CD14-positive monocyte (primary cell): ENCODE data around the gene GALNT14. TPM values are rescaled to one million over a fixed set of nuclear protein-coding genes. Genes with fewer than 3 reads are reported as not detected.

Experiments used
- DNase-seq, 3 donors: peaks; one replicate each; pipeline ENCODE4 v3.0.0-alpha.2; 2011 to 2022
- H2AFZ ChIP-seq: 2 replicates; pipeline ENCODE4 v1.6.0; 2012; ENCODE audit warnings: mild to moderate bottlenecking, low read depth, low read length, inconsistent platforms; ENCODE audit not compliant: insufficient read depth, poor library complexity, severe bottlenecking
- H3K27ac ChIP-seq, 2 donors: 1 replicate in 1 of 2; 2 replicates in 1 of 2; pipeline ENCODE4 v1.5.1; 2012 to 2013; ENCODE audit warnings: low read length in 2 of 2, control low read depth in 1 of 2, inconsistent platforms in 1 of 2, low read depth in 1 of 2, mild to moderate bottlenecking in 1 of 2
- H3K27me3 ChIP-seq, 2 donors: one replicate each; pipeline versions ENCODE4 v1.6.0 to v1.6.1; 2011 to 2013; ENCODE audit warnings: low read length in 2 of 2; ENCODE audit not compliant: control insufficient read depth in 2 of 2, insufficient read depth in 2 of 2
- H3K36me3 ChIP-seq, 2 donors: replicated peaks in 1 of 2; 1 replicate in 1 of 2; 2 replicates in 1 of 2; pipeline versions ENCODE4 v1.5.1 to v1.6.1; 2012 to 2013; ENCODE audit warnings: low read length in 2 of 2, control low read depth in 1 of 2, inconsistent platforms in 1 of 2, mild to moderate bottlenecking in 1 of 2; ENCODE audit not compliant: insufficient read depth in 2 of 2, control insufficient read depth in 1 of 2
- H3K4me1 ChIP-seq, 2 donors: 1 replicate in 1 of 2; 2 replicates in 1 of 2; pipeline versions ENCODE4 v1.5.1 to v1.6.1; 2012 to 2013; ENCODE audit warnings: low read length in 2 of 2, control low read depth in 1 of 2, inconsistent platforms in 1 of 2, mild to moderate bottlenecking in 1 of 2, moderate library complexity in 1 of 2; ENCODE audit not compliant: insufficient read depth in 2 of 2, control insufficient read depth in 1 of 2
- H3K4me2 ChIP-seq: replicated peaks from 2 replicates; pipeline ENCODE3; 2012; ENCODE audit warnings: low read length, moderate library complexity, mild to moderate bottlenecking; ENCODE audit not compliant: poor library complexity, severe bottlenecking; ENCODE audit errors: extremely low read depth
- H3K4me3 ChIP-seq, 3 experiments: fragments of 200-600 bp in 1 of 3; sonication (generic) in 1 of 3; replicated peaks in 1 of 3; 1 replicate in 2 of 3; 2 replicates in 1 of 3; pipeline ENCODE4 v1.5.1; 2011 to 2013; ENCODE audit warnings: low read length in 3 of 3, mild to moderate bottlenecking in 3 of 3, control low read depth in 2 of 3, low read depth in 2 of 3, inconsistent platforms in 1 of 3, moderate library complexity in 1 of 3
- H3K79me2 ChIP-seq: 2 replicates; pipeline ENCODE4 v1.6.0; 2012; ENCODE audit warnings: mild to moderate bottlenecking, control low read depth, inconsistent platforms, low read length, moderate library complexity; ENCODE audit not compliant: insufficient read depth
- H3K9ac ChIP-seq: 2 replicates; pipeline ENCODE4 v1.6.0; 2017; ENCODE audit warnings: low read length, mild to moderate bottlenecking; ENCODE audit not compliant: insufficient read depth, poor library complexity, severe bottlenecking
- H3K9me3 ChIP-seq, 2 donors: replicated peaks in 1 of 2; 1 replicate in 1 of 2; 2 replicates in 1 of 2; pipeline versions ENCODE4 v1.5.1 to v1.6.1; 2012 to 2013; ENCODE audit warnings: low read length in 2 of 2, control low read depth in 1 of 2; ENCODE audit not compliant: control insufficient read depth in 1 of 2, insufficient read depth in 1 of 2
- H4K20me1 ChIP-seq: 2 replicates; pipeline ENCODE4 v1.6.0; 2012; ENCODE audit warnings: mild to moderate bottlenecking, low read length, control low read depth, moderate library complexity; ENCODE audit not compliant: insufficient read depth
- H3K27ac Mint-ChIP-seq, 7 donors: one replicate each; pipeline ENCODE4 v1.8.0; 2020; ENCODE audit warnings: mild to moderate bottlenecking in 7 of 7, mixed read lengths in 7 of 7, moderate library complexity in 6 of 7, inconsistent platforms in 2 of 7
- H3K27me3 Mint-ChIP-seq, 3 donors: one replicate each; pipeline ENCODE4 v1.8.0; 2021 to 2022; ENCODE audit warnings: low read depth in 3 of 3, mild to moderate bottlenecking in 3 of 3, mixed read lengths in 3 of 3, moderate library complexity in 3 of 3, inconsistent platforms in 1 of 3
- H3K36me3 Mint-ChIP-seq, 2 donors: one replicate each; pipeline ENCODE4 v1.8.0; 2020; ENCODE audit warnings: mixed read lengths in 2 of 2, inconsistent platforms in 1 of 2, mild to moderate bottlenecking in 1 of 2
- H3K4me1 Mint-ChIP-seq: one replicate; pipeline ENCODE4 v1.8.0; 2020; ENCODE audit warnings: mild to moderate bottlenecking, mixed read lengths
- H3K4me3 Mint-ChIP-seq, 2 donors: one replicate each; pipeline ENCODE4 v1.8.0; 2020; ENCODE audit warnings: mild to moderate bottlenecking in 2 of 2, mixed read lengths in 2 of 2, moderate library complexity in 1 of 2
- H3K9me3 Mint-ChIP-seq, 7 donors: one replicate each; pipeline ENCODE4 v1.8.0; 2020 to 2022; ENCODE audit warnings: mixed read lengths in 7 of 7, mild to moderate bottlenecking in 6 of 7, moderate library complexity in 6 of 7, inconsistent platforms in 2 of 7
- WGBS: methylation state at CpG from one replicate; pipeline ENCODE4 v1.1.5; 2013; ENCODE audit warnings: missing lambda C conversion rate; ENCODE audit not compliant: insufficient coverage; 5-methylcytosine and 5-hydroxymethylcytosine counted together
- intact Hi-C, 2 donors: fragments of 100-400 bp; cut with micrococcal nuclease; formaldehyde crosslinking; loops; one replicate each; pipeline versions ENCODE4 v1.15.0 to v1.15.1; 2023
- polyA plus RNA-seq, 3 donors: library from polyadenylated mRNA; depleted of rRNA in 1 of 3; unstranded in 2 of 3; stranded (reverse) in 1 of 3; fragments of 300-500 nt in 2 of 3; fragments of >200 nt in 1 of 3; fragmentation: Illumina TruSeq in 2 of 3; gene quantifications; 1 replicate in 2 of 3; 2 replicates in 1 of 3; pipeline ENCODE4 v1.2.3, GENCODE V29; 2012 to 2021
- TF ChIP-seq, protein P1 (sequence below): fragments of 200-600 bp; IDR thresholded peaks from one replicate; pipeline ENCODE4 v1.8.0; 2022; ENCODE audit warnings: antibody characterized with exemption, mild to moderate bottlenecking

The GALNT14 gene
- polyA plus RNA-seq, 3 donors = 0.33 TPM; not detected in 2

DNA sequence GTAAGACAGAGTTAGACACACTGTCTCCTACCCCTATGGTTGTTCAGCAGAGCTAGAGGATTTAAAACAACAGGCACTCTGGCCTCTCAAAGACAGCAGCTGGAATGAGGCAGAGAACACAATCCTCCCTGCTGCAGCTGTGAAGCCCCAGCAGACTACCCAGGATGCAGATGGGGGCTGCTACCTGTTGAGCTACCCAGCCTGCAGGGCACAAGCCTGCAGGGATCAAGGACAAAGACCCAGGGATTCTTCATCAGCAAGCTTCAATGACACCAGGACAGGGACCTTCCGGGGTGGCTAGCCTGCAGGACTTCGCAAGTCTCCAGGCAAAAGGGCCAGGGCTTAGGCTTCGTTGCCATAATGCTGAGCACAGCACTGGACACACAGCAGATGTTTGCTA, 27.2 kb downstream of the GALNT14 start:
- Histone ChIP-seq H3K9me3 (no peaks in the 10 kb centered on the region), H3K9ac (no peak overlapping the region), H3K36me3 (no peaks in the 10 kb centered on the region), H3K27ac (no peak overlapping the region), H3K79me2 (no peaks in the 10 kb centered on the region), H2AFZ (no peak overlapping the region), H3K4me3 (no peak overlapping the region), H3K27me3 (no peaks in the 10 kb centered on the region), H3K4me2 (no peak overlapping the region), H3K4me1 (no peaks in the 10 kb centered on the region), H4K20me1 (no peaks in the 10 kb centered on the region)
- no peaks in the 10 kb centered on the region for H3K4me1 Mint-ChIP-seq
- H3K9me3 Mint-ChIP-seq = no peaks in the 10 kb centered on the region
- H3K27ac Mint-ChIP-seq = peak overlapping the region in 1 of 7 donors; percentile 78
- intact Hi-C loops = no loop called here
- peaks cover 0 to 3% (median 0%) of the 10 kb centered on the region in 3 donors for H3K27me3 Mint-ChIP-seq
- WGBS = 93% methylated on average over 3 of the region's 3 CpGs
- H3K36me3 Mint-ChIP-seq = no peaks in the 10 kb centered on the region
- TF ChIP-seq, protein P1, sequence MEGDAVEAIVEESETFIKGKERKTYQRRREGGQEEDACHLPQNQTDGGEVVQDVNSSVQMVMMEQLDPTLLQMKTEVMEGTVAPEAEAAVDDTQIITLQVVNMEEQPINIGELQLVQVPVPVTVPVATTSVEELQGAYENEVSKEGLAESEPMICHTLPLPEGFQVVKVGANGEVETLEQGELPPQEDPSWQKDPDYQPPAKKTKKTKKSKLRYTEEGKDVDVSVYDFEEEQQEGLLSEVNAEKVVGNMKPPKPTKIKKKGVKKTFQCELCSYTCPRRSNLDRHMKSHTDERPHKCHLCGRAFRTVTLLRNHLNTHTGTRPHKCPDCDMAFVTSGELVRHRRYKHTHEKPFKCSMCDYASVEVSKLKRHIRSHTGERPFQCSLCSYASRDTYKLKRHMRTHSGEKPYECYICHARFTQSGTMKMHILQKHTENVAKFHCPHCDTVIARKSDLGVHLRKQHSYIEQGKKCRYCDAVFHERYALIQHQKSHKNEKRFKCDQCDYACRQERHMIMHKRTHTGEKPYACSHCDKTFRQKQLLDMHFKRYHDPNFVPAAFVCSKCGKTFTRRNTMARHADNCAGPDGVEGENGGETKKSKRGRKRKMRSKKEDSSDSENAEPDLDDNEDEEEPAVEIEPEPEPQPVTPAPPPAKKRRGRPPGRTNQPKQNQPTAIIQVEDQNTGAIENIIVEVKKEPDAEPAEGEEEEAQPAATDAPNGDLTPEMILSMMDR = no peak
- H3K4me3 Mint-ChIP-seq = no peak overlapping the region
- DNase-seq = no peak

DNA sequence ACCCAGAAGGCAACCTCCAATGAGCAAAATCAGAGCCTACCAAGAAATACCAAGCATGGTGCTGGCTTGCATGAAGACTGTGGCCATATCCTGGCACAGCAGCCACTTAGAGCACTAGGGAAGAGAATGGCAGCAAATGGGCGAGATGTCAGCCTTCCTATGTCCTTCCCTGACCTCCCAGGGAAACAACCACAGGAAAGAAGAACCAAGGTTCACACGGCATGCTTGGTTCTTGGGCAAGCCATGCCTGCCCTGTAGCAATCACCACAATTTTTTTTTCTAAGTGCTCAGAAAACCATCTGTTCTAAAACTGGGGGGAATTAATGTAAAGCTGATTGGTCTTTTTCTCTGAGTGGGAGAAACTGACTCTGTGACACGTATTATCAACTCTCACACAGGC, 27.8 kb downstream of the GALNT14 start:
- Mint-ChIP-seq H3K27ac (no peak overlapping the region), H3K36me3 (no peaks in the 10 kb centered on the region), H3K9me3 (peaks cover 0 to 2% (median 0%) of the 10 kb centered on the region in 7 donors), H3K4me3 (no peak overlapping the region), H3K4me1 (no peaks in the 10 kb centered on the region), H3K27me3 (peaks cover 0 to 3% (median 0%) of the 10 kb centered on the region in 3 donors)
- Histone ChIP-seq H3K79me2 (no peaks in the 10 kb centered on the region), H4K20me1 (no peaks in the 10 kb centered on the region), H3K27ac (no peak overlapping the region), H3K4me3 (no peak overlapping the region), H3K36me3 (no peaks in the 10 kb centered on the region), H3K9me3 (no peaks in the 10 kb centered on the region), H2AFZ (no peak overlapping the region), H3K27me3 (no peaks in the 10 kb centered on the region), H3K9ac (no peak overlapping the region), H3K4me2 (no peak overlapping the region), H3K4me1 (no peaks in the 10 kb centered on the region)
- 67% methylated on average over 1 of the region's 3 CpGs for WGBS
- TF ChIP-seq, protein P1 = no peak
- intact Hi-C loops = no loop called here
- DNase-seq = no peak
